Chondrocyte (in vitro differentiated cells): Measurements from ENCODE around the gene BCL2L13. TPM values are rescaled to one million over a fixed set of nuclear protein-coding genes. Genes with fewer than 3 reads are reported as not detected.

Source experiments
- DNase-seq: peaks from one replicate; pipeline ENCODE4 v3.0.0; 2021; ENCODE audit warnings: mixed read lengths, low spot score
- H3K27ac Mint-ChIP-seq: one replicate; pipeline ENCODE4 v1.8.0; 2021; ENCODE audit warnings: mild to moderate bottlenecking, moderate library complexity, mixed read lengths; ENCODE audit not compliant: unreplicated experiment
- H3K27me3 Mint-ChIP-seq: 2 replicates; pipeline ENCODE4 v1.8.0; 2021; ENCODE audit warnings: low read depth, mixed read lengths
- H3K36me3 Mint-ChIP-seq: 2 replicates; pipeline ENCODE4 v1.8.0; 2021; ENCODE audit warnings: low read depth, mixed read lengths
- H3K4me1 Mint-ChIP-seq: 2 replicates; pipeline ENCODE4 v1.8.0; 2021; ENCODE audit warnings: low read depth, mild to moderate bottlenecking, mixed read lengths
- H3K4me3 Mint-ChIP-seq: one replicate; pipeline ENCODE4 v1.8.0; 2021; ENCODE audit warnings: mild to moderate bottlenecking, moderate library complexity, mixed read lengths; ENCODE audit not compliant: unreplicated experiment
- H3K9me3 Mint-ChIP-seq: 2 replicates; pipeline ENCODE4 v1.8.0; 2021; ENCODE audit warnings: low read depth, mixed read lengths
- total RNA-seq: library from RNA; stranded (reverse); gene quantifications from 3 replicates; pipeline ENCODE4 v1.2.1, GENCODE V29; 2021
- TF ChIP-seq, protein P1 (sequence below): fragments of 200-600 bp; sonication (generic); IDR thresholded peaks from 2 replicates; pipeline ENCODE4 v1.5.0; 2021; ENCODE audit warnings: antibody characterized with exemption, mild to moderate bottlenecking, moderate library complexity

BCL2L13 gene
- total RNA-seq, 1 donor from 2014 or later = 39.6 TPM

DNA sequence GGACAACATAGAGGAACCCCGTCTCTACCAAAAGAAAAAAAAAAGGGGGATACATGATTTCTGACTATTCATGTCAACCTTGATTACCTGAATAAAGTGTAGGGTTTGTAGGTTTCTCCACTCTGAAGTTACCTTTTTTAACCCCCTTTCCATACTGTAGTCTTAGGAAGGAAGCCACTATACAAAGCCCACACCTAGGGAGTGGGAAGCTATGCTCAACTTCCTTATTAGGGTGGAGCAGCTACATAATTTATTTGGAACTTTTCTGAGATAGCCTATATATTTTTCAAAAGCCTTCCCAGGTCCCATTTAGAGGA, 9.4 kb upstream of the BCL2L13 start:
- TF ChIP-seq, protein P1, sequence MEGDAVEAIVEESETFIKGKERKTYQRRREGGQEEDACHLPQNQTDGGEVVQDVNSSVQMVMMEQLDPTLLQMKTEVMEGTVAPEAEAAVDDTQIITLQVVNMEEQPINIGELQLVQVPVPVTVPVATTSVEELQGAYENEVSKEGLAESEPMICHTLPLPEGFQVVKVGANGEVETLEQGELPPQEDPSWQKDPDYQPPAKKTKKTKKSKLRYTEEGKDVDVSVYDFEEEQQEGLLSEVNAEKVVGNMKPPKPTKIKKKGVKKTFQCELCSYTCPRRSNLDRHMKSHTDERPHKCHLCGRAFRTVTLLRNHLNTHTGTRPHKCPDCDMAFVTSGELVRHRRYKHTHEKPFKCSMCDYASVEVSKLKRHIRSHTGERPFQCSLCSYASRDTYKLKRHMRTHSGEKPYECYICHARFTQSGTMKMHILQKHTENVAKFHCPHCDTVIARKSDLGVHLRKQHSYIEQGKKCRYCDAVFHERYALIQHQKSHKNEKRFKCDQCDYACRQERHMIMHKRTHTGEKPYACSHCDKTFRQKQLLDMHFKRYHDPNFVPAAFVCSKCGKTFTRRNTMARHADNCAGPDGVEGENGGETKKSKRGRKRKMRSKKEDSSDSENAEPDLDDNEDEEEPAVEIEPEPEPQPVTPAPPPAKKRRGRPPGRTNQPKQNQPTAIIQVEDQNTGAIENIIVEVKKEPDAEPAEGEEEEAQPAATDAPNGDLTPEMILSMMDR = no peak
- Mint-ChIP-seq H3K4me1 (peaks cover 24% of the 10 kb centered on the region), H3K27ac (peak overlapping the region; percentile 99), H3K9me3 (no peaks in the 10 kb centered on the region), H3K36me3 (peaks cover 1% of the 10 kb centered on the region), H3K4me3 (peak overlapping the region; percentile 91), H3K27me3 (no peaks in the 10 kb centered on the region)
- DNase-seq = no peak

DNA sequence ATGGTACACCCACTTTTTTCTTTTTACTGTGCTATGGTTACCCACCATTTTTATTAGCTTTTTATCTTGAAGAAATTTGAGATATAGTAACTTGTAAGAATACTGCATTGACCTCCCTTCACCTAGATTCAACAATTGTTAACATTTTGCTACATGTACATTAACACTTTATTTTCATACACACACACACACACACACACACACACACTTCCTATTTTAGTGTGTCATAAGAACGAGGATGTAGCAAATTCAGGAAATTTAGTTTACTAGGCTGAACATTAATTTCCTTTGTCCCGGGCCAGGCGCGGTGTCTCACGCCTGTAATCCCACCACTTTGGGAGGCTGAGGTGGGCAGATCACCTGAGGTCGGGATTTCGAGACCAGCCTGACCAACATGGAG, 8.9 kb upstream of the BCL2L13 start:
- H3K36me3 Mint-ChIP-seq = peaks cover 1% of the 10 kb centered on the region
- H3K9me3 Mint-ChIP-seq = no peaks in the 10 kb centered on the region
- H3K4me1 Mint-ChIP-seq = peaks cover 24% of the 10 kb centered on the region
- no peaks in the 10 kb centered on the region for H3K27me3 Mint-ChIP-seq
- H3K27ac Mint-ChIP-seq = no peak overlapping the region
- H3K4me3 Mint-ChIP-seq = peak overlapping the region; percentile 7
- no peak for DNase-seq
- TF ChIP-seq, protein P1 = no peak

DNA sequence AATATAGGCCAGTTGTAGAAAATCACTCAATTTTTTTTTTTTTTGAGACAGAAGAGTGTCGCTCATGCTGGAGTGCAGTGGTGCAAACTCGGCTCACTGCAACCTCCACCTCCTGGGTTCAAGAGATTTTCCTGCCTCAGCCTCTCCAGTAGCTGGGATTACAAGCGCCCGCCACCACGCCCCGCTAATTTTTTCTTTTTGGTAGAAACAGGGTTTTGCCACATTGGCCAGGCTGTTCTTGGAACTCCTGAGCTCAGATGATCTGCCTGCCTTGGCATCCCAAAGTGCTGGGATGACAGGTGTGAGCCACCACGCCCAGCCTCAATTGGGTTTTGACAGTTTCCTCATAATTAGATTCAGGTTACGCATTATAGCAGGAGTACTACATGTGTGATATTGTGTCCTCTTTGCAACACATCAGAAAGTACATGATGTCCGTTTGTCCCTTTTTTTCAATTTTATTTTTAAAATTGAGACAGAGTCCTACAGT, 7.4 kb upstream of the BCL2L13 start:
- Mint-ChIP-seq H3K36me3 (peaks cover 1% of the 10 kb centered on the region), H3K27me3 (no peaks in the 10 kb centered on the region), H3K9me3 (no peaks in the 10 kb centered on the region), H3K4me3 (no peak overlapping the region), H3K4me1 (peaks cover 21% of the 10 kb centered on the region), H3K27ac (no peak overlapping the region)
- TF ChIP-seq, protein P1 = no peak
- no peak for DNase-seq

DNA sequence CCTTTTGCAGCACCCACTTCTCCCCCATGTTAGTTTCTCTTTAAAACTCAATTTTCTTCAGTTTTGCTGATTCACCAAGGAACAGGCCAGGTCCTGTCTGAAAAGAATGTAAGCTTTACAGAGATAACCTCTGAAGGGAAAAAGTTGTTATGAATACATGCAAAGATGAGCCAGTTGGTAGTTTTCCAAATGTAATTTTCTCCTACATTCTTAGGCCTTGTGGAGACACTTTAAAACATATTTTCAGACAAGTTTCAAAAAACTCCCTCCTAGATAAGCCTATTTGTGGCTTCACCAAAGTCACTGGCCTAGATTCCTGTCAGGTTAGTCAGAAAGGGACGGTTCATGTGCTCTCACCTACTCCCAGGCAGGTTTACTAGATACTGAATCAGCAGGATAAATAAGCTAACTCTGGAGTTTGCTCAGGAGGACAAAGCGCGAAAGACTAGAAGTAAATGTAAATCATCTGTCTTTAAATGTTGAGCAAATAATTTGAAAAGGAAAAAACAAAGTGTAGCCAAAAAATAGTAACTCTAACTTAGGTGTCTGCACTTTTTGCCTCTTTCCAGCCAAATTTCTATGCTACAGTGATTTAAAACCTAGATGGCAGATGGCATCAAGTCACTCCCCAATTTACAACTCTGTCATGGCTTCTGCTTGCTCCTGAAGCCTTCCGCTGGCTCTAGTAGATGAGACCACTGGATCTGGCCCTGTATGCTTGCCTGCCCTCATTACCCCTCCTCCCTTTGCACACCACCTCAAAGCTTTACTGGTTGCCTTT, 5.2 kb upstream of the BCL2L13 start:
- Mint-ChIP-seq H3K4me3 (no peak overlapping the region), H3K27me3 (no peaks in the 10 kb centered on the region), H3K4me1 (peaks cover 18% of the 10 kb centered on the region), H3K9me3 (no peaks in the 10 kb centered on the region), H3K27ac (peak overlapping the region; percentile 75), H3K36me3 (no peaks in the 10 kb centered on the region)
- DNase-seq = no peak
- TF ChIP-seq, protein P1 = no peak

DNA sequence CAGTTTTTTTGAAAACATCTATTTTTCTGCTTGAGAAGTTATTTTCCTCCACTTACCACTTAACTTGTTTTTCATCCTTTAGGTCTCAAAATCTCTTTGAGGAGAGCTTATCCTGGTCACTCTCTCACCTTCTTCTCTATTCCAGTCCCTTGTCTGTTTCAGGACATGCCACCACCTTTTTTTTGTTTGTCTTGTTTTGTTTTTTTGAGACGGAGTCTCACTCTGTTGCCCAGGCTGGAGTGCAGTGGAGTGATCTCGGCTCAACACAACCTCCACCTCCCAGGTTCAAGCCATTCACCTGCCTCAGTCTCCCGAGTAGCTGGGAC, 4.6 kb upstream of the BCL2L13 start:
- Mint-ChIP-seq H3K9me3 (no peaks in the 10 kb centered on the region), H3K27me3 (no peaks in the 10 kb centered on the region)

More for the DNA sequence above, 4.6 kb upstream of the BCL2L13 start:
- H3K4me3 Mint-ChIP-seq = no peak overlapping the region
- no peak for DNase-seq
- TF ChIP-seq, protein P1 = no peak
- peak overlapping the region; percentile 57 for H3K27ac Mint-ChIP-seq
- H3K36me3 Mint-ChIP-seq = no peaks in the 10 kb centered on the region
- H3K4me1 Mint-ChIP-seq = peaks cover 14% of the 10 kb centered on the region
